Stimulated activated CD8-positive, alpha-beta memory T cell treated with anti-CD3 and anti-CD28 coated beads, Interleukin-12 subunit alpha, Interleukin-12 subunit beta, amount 100 ng/mL, for 1 hour (primary cell): ENCODE measurements around the gene HOXD9.

ENCODE experiments used
- DNase-seq: peaks from one replicate; pipeline ENCODE4 v3.0.0-alpha.2; 2020; ENCODE audit warnings: low read depth

Gene HOXD9

GRCh38 chr2:176122683-176123410, at the start of gene HOXD9:
Gene HOXD9 (plus strand): TSS chr2:176122719. CDS start chr2:176122769, 50 bp downstream.
- no peak for DNase-seq

DNA sequence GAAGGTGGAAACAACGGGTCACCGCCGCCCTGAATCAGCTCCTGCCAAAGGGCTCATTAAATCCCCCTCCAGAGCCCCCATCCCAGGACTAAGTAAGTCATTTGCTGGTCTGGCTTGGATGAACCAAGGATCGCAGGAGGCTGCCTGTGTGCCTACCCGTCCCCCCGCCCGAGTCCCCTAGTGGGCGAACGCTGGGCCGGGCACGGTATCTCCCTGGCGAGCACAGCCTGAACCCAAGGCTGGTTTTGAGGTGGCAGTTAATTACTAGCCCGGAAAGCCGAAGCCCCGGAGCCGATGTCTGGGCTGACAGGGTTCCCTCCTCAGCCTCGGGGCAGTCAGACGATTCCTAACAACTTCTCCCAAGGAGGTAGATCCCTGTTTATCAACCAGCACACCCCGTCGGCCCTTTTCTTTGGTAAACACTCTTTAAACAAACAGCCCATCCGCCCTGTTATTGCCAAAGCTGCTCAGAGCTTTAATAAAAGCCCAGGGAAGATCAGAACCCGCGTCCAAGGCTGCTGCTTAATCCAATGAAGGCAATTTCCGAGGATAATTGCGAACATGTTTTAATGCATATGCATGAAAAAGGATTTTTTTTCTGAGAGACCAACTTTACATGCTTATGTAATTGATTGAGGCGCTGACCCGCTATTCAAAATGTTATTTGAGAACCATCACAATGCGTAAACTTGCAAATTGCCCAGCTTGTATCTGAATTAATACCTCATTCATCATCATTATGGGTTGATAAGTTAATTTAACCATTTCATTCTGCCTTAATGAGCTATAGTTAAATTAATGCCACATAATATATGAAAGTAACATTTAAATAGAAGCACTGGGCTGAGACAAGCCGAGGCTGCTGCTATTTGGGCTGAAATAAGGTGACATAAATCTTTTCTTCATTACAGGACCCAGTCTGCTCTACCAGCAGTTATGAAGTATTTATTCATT, 49.3 kb upstream of the HOXD9 start:
- DNase-seq, result no peak

GRCh38 chr2:176074919-176075425, 47.5 kb upstream of the HOXD9 start:
- DNase-seq, result no peak

DNA sequence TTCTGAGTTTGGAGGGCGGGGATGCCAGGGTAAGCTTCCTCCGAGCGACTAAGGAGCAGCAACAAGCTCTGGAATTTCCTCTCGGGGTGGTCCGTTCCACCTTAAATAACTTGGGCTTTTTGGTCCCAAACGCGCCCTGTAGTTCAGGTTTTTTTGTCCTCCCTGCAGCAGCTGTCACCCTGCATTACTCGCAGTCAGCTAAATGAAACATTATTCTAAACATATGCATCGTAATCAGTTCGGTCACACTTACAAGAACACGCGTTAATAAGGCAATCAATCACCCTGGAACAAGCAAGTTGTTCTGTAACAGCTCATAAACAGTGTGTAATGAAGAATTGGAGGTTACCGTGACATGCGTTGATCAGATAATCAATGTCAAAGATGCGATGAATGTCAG, 47.0 kb upstream of the HOXD9 start:
- DNase-seq, result no peak

DNA sequence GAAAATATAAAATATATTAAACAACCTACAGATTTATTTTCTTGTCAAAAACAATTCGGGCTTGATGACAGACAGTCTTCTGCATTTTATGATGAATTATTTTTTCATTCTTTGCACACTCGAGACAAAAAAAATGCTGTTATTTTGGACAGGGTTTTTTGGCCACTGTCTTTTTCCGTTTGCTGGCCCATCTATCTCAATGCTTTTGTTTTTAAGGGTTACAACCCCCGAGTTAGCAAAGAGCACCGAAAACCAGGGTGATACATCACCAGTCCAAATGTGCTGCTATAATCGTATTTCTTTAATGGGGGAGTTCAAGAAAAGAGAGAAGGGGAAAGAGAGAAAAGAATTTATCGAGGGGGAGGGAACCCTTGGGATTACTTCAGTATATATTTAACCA, 46.5 kb upstream of the HOXD9 start:
- no peak for DNase-seq

DNA sequence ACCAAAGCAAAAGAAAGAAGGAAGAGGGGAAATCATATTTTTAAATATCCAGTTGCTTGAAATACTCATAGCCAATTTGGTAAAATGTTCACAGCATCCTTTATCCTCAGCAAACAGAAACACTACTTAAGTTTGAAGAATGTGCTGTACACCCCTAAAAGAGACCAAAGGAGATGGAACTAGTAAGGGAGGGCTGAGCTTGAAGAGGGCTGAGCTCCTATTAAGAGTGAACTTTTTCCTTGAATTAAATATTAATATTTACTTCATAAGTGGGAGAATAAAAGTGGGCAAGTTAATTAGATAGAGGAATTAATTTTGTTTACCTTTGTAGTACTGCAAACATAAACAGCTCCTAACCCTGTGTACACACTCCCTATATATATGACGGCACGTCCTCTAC, 45.7 kb upstream of the HOXD9 start:
- no peak for DNase-seq

DNA sequence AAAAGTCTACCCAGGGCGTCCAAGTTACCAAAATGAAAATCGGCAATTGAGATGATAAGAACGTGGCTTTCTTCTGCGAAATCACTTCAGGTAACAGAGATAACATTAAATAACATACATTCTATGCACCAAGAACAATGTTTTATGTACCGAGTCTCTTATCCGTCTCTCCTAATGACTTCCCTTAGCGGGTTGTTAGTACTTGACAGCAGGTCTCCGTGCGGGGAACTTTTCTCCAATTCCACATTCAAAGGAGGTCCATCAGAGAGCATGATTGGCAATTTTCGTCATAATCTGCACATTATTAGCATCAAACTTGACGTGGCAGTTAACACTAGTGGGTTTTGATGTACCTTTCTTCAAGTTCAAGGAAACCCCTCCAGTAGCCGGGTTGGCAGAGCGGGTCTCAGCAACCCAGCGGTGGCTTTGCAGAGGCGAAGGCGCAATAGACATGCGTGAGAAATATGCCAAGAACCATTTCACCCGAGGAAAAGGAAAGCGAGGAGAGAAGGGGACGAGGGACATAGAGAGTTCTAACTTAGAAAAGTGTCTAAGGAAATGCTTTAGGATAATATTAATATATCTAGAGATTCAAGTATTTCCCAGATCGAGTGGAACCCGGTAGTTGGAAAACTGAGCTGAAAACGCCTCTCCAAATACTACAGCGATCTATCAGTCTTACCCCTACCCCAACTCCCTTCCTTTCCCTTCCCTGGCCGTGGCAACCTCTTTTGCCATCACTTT, 43.8 kb upstream of the HOXD9 start:
- no peak for DNase-seq

DNA sequence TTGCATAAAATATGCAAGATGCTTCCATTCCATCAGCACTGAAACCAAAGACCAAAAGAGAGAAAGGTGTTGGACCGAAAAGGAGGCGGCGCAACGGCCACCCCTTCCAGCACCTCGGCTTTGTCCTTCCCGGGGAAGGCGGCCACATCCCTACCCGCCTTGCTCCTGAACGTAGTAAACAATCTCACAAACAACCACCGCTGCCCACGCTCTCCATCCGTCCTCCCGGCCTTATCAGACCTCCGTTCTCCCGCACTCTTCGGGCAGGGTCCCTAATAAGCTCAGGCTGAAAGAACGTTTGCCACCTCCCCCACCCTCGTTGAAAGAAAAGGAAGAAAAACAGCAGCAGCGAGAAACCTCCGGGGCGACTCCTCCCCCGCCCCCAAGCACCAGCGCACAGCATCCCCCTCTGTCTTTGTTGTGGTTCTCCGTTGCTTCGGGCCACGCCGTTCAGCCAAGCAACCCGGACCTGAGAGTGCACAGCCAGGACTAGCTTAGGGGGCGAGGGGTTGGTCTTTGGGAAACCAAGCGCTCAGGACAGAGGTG, 43.2 kb upstream of the HOXD9 start:
- no peak for DNase-seq

GRCh38 chr2:176079831-176080539, 42.5 kb upstream of the HOXD9 start:
- no peak for DNase-seq

DNA sequence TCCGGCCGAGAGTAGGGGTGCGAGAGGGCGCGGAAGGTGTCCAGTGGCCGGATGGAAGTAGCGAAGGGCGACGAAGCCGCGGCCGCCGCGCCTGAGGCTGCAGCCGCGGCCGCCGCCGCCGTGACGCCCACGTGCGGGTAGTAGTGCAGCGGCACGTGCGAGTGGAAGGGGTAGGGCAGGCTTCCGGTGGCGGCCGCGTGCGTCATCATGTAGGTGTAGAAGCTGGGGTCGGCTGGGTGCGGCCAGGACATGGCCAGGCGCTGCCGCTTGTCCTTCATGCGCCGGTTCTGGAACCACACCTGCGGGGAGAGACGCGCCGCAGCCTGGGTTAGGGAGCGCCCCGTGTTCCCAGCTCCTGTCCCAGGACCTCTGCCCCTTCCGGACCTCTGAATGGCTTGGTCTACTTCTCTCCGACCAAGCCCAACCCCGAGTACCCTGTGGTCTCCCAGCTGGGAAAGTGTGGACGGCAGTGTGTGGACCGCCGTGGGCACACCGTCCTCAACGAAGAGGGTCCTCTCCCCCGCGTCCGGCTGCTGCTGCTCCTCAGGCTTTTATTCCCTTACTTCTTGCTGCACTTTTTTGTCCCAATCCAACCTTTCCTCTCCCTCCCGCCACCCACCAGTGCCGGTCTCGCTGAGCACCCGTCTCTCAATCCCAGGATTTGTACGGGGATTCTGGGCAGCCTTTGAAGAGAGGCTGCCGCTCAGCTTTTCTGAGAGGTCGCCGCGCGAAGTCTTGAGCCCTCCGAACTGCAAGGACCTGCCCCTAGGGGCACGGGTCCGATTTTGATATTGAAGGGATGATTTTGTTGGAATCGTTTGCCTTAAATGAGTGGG, 41.8 kb upstream of the HOXD9 start:
- no peak for DNase-seq

DNA sequence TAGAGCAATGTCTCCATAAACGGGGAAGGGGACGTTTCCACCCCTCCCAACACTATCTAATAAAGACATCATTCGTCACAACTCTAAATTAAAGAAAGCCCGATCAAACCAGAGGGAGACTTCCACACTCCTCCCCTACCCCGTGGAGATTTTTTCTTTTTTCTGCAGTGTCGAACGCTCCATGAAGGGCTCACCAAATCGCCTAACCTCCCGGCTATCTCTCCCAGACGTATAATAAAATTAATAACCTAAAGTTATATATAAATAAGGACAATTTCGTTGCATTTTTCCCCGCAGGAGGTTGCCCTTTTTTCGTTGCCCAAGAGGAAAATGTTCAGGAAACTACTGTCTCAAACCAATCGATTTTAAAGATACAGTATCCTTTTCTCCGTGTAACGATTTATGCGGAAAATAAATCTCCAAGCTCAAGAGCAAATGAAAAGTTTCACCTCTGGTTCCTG, 41.1 kb upstream of the HOXD9 start:
- no peak for DNase-seq

DNA sequence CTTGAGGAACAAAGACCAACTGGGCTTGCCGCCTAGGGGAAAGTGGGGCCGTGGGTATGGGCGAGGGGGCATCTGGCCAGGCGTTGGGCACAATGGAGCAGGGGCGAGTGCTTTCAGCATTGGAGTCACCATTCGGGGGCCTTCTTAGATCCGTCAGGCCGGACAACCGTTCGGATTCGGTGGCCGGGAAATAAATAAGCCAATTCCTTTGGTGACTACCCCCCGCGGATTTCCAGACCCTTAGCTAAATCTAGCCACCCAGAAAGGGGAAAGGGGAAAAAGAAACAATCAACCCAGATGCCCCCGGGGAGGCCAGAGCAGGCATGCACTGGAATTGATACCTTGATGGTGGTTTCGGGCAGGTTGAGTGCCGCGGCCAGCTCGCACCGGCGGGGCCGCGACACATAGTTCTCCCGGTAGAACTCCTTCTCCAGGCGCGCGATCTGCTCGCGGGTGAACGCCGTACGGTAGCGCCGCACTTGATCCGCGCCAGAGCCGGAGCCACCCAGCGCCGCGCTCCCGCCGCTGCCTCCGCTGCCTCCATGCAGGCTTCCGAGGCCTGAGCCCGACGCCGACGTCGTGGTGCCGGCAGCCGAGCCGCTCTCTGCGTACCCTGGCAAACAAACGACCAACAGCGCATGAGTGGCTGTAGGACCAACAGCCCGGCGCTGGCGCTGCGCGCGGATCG, 40.5 kb upstream of the HOXD9 start:
- DNase-seq, result no peak

DNA sequence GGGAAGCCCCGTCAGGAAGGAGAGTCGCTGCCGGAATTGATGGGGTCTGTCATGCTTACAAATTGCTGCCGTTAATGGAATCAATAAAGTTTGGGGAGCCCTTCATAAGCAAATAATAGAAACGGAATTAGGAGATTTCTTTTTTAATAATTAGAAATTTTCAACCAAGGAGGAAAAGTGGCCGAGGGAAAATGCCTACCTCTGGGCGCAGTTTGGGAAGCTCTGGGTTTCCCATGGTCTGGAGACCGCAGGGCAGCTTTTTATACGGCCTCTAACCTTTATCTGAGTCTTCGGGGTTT, 40.0 kb upstream of the HOXD9 start:
- no peak for DNase-seq

- no peak for DNase-seq
Observed at GRCh38 chr2:176082824-176083751, 39.4 kb upstream of the HOXD9 start.

GRCh38 chr2:176083796-176084261, 38.7 kb upstream of the HOXD9 start, which contains the start of gene EVX2:
Gene EVX2 (minus strand): TSS chr2:176083962. CDS start chr2:176083776, 186 bp downstream.
- no peak for DNase-seq

- DNase-seq, result no peak
Observed at GRCh38 chr2:176084611-176085119, 37.9 kb upstream of the HOXD9 start.

GRCh38 chr2:176085120-176085788, 37.3 kb upstream of the HOXD9 start:
- DNase-seq, result no peak
